Kidney capillary endothelial cell (primary cell): ENCODE results near the gene SMYD1.
"Not testable (repeated sequence)": the region's sequence is repeated elsewhere in the genome, so short reads cannot be mapped to it uniquely, and the experiment has no call there.

ENCODE experiments used
- DNase-seq: peaks from one replicate; pipeline ENCODE4 v3.0.0-alpha.2; 2018; ENCODE audit warnings: low spot score

The SMYD1 gene

GRCh38 chr2:88067598-88067997 is at the start of gene SMYD1:
TSS of gene SMYD1 (plus strand) at chr2:88067825. CDS start at chr2:88067865, 40 bp downstream.
- no peak for DNase-seq

GRCh38 chr2:88018077-88018805 is 49.4 kb upstream of the SMYD1 start:
- DNase-seq = peak; percentile 36

DNA sequence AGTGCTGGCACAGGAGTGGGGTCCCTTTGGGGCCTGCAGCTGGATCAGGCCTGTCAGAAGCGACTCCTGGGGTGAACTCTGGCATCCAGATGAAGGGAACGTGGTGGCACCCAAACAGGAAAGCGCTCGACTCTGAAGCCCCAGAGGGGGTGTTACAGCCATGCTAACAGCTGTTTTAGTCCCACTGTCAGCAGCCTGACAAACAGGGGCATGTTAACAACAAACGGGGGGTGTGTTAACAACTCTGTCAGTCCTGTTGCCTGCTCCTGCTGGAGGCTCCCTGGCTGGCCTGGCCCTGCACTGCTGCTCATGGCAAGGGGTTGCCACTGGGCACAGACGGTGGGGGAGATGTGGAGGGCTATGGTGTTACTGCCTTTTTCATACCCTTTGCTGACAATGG is 48.7 kb upstream of the SMYD1 start:
- DNase-seq = no peak

- DNase-seq = no peak
Measured at GRCh38 chr2:88019985-88020384, 47.6 kb upstream of the SMYD1 start.

GRCh38 chr2:88022669-88022921 is 45.0 kb upstream of the SMYD1 start:
- DNase-seq = no peak

GRCh38 chr2:88024509-88024908 is 43.1 kb upstream of the SMYD1 start:
- DNase-seq = no peak

DNA sequence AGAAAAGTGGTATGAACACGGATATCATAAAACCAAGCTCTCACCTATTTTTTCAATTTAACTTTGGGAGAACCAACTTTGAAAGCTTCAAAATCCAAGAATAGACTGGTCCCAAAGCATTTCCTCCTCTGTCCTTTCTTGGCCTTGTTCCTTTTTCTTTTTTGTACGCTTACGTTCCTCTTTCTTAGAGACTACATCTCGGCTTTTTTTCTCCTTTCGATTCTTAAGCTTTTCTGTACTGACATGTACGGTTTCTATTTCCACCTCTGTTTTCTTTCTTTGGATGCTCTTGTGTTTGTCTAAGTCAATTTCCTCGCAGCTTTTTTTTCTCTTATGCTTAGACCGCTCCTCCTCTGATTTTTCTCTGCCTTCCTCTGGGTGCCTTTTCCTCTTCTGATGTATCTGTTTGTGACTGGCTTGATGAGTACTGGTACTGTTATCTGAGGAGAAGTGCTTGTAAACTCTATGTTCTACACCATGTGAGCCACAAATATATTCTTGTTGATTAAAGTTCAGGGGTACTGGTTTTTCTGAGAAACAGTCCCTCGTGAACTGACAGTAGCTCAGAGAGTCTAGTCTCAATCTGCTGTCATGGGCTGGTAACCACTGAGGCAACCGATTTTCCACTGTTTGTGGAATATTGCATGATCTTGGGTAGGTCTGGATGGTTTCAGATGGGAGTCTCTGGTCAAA is 39.8 kb upstream of the SMYD1 start:
- DNase-seq = no peak

- DNase-seq = no peak
Measured at GRCh38 chr2:88028931-88029330, 38.7 kb upstream of the SMYD1 start.

GRCh38 chr2:88032070-88032702 is 35.4 kb upstream of the SMYD1 start:
- no peak for DNase-seq

DNA sequence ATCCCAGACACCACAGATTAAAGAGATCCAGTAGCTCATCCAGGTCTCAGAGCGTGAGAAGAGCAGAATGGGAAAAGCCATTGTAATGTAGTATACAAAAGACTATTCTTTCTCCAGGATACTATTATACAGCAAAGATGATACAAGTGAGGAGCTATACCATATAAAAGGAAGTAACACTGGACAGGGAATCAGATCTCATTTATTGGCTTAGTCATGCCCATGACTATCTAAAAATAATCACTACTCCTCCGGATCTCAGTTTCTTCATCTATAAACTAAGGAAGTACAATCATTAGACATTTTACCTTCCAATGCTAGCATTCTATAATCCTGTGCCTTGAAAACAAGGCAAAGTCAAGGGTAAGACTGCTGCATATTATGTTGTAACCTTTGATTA is 31.4 kb upstream of the SMYD1 start:
- no peak for DNase-seq

DNA sequence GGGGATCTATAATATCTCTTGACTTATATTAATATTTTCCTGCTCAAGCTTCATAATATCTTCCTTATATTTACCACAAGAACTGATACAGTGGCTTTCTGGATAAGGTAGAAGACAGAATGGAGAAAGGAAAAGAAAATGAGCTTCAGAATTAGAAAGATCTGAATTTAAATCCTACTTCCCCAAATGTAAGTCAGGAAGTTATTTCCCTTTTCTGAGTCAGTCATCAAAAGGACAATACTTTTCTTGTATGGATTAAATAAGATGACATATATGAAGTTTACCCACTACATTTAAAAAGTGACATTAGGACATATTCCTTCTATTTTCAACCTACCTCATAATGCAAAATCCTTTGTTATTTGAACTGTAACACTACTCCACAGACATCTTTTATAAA is 31.0 kb upstream of the SMYD1 start:
- DNase-seq = no peak

DNA sequence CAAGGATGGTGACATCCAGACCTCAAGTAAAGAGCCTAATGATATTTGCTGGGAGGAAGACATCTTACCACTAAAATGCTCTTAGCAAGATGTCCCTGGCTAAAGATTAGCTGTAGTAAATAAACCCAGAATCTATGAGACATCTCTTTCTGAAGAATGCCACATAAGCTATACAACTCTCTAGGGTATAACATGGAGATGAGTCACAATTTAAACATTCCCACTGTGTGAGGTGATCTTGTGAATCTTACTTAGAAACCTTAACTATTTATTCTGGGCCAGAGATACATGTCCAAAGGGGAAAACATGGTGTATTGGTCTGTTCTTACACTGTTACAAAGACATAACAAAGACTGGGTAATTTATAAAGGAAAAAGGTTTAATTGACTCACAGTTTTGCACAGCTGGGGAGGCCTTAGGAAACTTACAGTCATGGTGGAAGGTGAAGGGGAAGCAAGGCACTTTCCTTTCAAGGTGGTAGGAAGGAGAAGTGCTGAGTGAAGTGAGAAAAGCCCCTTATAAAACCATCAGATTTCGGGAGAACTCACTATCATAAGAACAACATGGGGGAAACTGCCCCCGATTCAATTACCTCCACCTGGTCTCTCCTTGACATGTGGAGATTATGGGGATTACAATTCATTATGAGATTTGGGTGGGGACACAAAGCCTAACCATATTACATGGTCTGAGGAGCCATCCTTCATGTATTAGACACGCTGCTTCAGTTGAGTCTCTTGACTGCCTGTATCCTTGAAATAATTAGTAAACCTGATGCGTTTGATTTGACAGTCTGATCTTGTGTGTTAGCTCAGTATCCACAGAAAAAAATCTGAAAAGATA is 29.1 kb upstream of the SMYD1 start:
- peak; percentile 82 for DNase-seq

GRCh38 chr2:88042476-88042875 is 25.1 kb upstream of the SMYD1 start:
- no peak for DNase-seq

GRCh38 chr2:88045561-88045960 is 22.1 kb upstream of the SMYD1 start:
- DNase-seq = not testable (repeated sequence)

DNA sequence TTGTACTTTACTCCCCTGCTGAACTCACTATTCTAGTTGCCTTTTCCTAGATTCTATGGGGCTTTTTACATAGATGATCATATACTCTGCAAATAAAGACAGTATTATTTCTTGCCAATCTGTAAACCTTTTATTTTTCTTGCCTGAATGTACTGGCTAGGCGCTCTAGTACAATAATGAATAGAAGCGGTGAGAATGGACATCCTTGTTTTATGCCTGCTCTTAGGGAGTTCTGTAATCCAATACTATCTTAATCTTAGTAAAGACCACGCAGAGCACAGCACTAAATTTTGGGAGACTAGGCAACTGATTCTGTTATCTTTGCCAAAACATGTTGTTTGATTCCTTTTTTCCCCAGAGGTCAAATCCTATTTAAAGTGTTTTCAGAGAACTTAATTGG is 19.1 kb upstream of the SMYD1 start:
- no peak for DNase-seq

DNA sequence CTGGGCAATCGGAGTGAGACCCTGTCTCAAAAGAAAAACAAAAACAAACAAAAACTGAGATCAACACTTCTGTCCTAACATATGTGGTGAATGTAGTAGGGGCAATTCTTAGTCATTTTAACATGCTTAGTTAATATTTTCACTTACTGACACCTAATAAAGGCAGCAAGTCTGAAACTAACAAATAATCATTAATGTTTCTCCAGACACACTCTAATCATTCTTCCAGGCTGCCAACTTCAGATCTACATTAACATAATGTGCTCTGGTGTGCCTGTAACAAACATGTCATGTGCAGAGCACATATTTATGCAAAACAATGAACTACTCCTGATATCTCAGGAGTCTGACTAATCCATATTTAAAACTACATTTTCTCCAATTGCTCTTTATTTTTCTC is 18.0 kb upstream of the SMYD1 start:
- no peak for DNase-seq

GRCh38 chr2:88051792-88052191 is 15.8 kb upstream of the SMYD1 start:
- DNase-seq = no peak

DNA sequence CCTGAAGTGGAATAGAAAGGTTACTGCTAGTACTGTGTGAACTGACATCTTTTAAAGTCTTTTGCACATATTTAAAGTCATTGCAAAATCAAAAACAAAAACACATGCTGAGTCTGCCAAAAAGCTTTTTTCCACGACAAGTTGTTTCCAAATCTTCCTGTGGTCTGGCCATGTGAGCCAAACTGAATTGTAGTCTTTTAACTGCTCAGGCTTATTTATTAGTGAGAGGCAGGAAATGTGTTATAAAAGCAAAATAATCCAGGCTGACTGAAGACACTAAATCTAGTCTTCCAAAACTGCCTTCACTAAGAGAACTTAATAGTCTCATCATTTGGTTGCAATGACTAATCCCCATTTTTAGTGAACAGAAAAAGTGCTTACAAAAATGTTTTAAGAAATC is 14.3 kb upstream of the SMYD1 start:
- DNase-seq = no peak

DNA sequence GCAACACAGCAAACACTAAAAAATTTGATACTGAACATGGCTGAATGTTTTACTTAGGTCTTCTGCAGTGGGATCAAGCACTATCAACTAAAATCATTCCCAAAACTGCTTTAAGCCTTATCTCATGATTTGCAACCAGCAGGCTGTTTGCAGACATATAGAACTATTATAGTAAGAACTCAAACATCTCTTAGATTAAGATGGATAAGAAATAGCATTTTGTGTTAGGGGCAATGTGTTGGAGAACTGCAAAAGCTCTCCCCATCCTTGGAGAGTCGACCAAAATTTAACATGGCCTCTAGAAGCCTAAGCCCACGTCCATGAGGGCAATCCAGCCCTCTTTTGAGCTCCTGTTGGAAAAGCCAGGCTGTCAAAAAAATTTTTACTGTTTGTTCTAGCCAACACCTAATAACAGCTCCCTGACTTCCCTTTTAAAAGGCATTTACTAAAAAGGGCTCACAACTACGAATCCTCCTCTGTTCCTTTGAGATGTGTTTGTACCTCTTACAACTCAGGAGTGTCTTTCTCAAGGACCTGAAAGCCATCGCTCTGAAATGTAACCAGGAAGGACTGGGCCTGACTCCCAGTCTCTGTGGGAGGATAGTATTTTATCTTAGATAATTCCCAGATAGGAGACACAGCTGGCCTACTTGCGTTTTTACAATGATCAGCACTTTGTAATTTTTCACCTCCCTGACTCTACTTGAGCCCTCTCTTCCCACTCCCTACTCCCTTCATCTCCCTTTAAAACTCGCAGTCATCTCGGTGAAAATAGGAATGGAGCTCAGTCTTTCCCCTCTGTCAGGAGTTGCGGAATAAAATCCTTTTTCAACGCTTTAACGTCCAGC is 13.5 kb upstream of the SMYD1 start:
- peak; percentile 7 for DNase-seq

DNA sequence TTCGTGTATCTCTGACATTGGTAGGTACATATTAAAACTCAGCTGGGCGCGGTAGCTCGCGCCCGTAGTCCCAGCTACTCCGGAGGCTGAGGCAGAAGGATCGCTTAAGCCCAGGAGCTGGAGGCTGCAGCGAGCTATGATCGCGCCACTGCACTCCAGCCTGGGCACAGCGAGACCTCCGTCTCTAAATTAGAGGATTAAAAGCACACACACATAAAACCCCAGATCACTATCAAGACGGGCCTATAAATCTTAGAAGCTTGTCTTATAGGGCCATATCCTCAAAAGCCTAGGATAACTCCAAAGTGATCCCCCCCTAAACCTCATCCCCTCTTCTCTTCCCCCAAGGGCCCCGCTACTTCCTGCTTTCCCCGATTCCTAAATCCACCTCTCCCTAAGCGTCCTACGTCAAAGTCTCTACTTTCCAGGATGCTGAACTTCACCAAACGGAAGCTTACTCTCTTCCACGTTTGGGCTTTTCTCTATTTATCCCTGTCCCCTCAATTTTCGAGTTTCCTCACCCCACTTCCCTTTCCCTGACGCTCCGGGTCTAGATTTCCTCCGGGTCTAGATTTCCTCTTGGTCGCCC is 12.7 kb upstream of the SMYD1 start:
- DNase-seq = peak; percentile 22

- peak; percentile 92 for DNase-seq
Measured at GRCh38 chr2:88055371-88056128, 12.1 kb upstream of the SMYD1 start, which contains the start of gene KRCC1. TSS of gene KRCC1 (minus strand) at chr2:88055783. CDS start at chr2:88028563, 27,220 bp downstream.
